ENCODE data around the gene JADE3. TPM values are rescaled to one million over a fixed set of nuclear protein-coding genes. Genes with fewer than 3 reads are reported as not detected.

JADE3 gene
- total and polyA plus RNA-seq, 2 experiments from 2014 or later: 6.4 to 18.6 TPM

DNA sequence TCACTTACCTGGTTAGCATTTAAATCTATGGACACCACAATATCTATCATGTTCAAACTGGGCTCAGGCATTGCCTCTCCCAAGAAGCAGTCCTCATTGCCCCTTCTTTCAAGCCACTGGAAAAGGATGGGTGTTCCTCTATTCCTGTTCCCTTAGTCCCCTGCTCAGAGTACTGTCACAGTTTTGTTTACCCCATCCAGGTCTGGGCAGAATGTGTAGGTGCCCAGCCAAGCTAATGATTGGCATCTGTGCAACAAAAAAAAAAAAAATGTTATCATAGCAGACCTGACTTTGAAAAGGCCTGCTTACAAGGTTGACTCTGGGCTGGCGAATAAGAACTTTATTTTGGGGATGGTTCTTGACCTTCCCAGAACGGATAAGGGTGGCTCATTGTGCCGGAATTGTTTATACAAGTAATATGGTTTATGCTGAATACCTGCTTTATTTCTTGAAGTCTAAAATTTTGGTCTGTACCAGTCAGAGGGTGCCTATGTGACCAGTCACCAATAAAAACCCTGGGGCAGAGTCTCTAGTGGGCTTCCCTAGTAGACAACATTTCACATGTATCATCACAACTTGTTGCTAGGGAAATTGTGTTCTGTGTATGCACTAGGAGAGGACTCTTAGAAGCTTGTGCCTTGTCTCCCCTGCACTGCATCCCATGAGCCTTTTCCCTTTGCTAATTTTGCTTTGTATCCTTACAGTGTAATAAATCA is 47.9 kb downstream of the JADE3 start:
- no peak for TF ChIP-seq EZH2phosphoT487 (IDR thresholded peaks at IDR 0.05; ENCODE audit: low read depth, severe bottlenecking, unreplicated experiment)
- TF ChIP-seq EZH2 (IDR thresholded peaks at IDR 0.05; ENCODE audit: borderline replicate concordance): no peak
- no peak for TF ChIP-seq CTCF (IDR thresholded peaks at IDR 0.05; ENCODE audit: poor library complexity)
- Histone ChIP-seq H3K4me2 (no peak overlapping the region), H3K4me1 (ENCODE audit: insufficient read depth) (peaks cover 7% of the 10 kb centered on the region), H4K20me1 (ENCODE audit: insufficient read depth, poor library complexity, severe bottlenecking) (no peaks in the 10 kb centered on the region), H3K4me3 (no peak overlapping the region), H3K9me3 (ENCODE audit: low read depth) (no peaks in the 10 kb centered on the region), H2AFZ (no peak overlapping the region), H3K27me3 (no peaks in the 10 kb centered on the region), H3K9me2 (replicated peaks; ENCODE audit: insufficient read depth) (no peaks in the 10 kb centered on the region), H3K36me3 (replicated peaks; ENCODE audit: insufficient read depth, low read depth) (no peaks in the 10 kb centered on the region), H3K79me2 (peaks cover 90% of the 10 kb centered on the region), H3K27ac (no peak overlapping the region)
- 87% methylated on average over 3 of the region's 3 CpGs for WGBS (ENCODE audit: low lambda C conversion rate, missing lambda C conversion rate)
- DNase-seq (ENCODE audit: low spot score): no peak

- Histone ChIP-seq H3K27me3 (no peaks in the 10 kb centered on the region), H3K4me3 (no peak overlapping the region), H4K20me1 (ENCODE audit: insufficient read depth, poor library complexity, severe bottlenecking) (no peaks in the 10 kb centered on the region), H3K4me2 (no peak overlapping the region), H3K4me1 (ENCODE audit: insufficient read depth) (peaks cover 11% of the 10 kb centered on the region), H3K36me3 (replicated peaks; ENCODE audit: insufficient read depth, low read depth) (no peaks in the 10 kb centered on the region), H3K9me3 (ENCODE audit: low read depth) (no peaks in the 10 kb centered on the region), H3K79me2 (peaks cover 84% of the 10 kb centered on the region), H3K9me2 (replicated peaks; ENCODE audit: insufficient read depth) (no peaks in the 10 kb centered on the region), H2AFZ (no peak overlapping the region), H3K27ac (no peak overlapping the region)
- no peak for TF ChIP-seq EZH2 (IDR thresholded peaks at IDR 0.05; ENCODE audit: borderline replicate concordance)
- no peak for TF ChIP-seq EZH2phosphoT487 (IDR thresholded peaks at IDR 0.05; ENCODE audit: low read depth, severe bottlenecking, unreplicated experiment)
- TF ChIP-seq CTCF (IDR thresholded peaks at IDR 0.05; ENCODE audit: poor library complexity): no peak
- WGBS (ENCODE audit: low lambda C conversion rate, missing lambda C conversion rate): 73% methylated on average over 3 of the region's 3 CpGs
- no peak for DNase-seq (ENCODE audit: low spot score)
Observed at GRCh38 chrX:46961097-46961496, 48.9 kb downstream of the JADE3 start.

- peaks cover 79% of the 10 kb centered on the region for H3K79me2 ChIP-seq
- TF ChIP-seq CTCF (IDR thresholded peaks at IDR 0.05; ENCODE audit: poor library complexity) (no peak), EZH2phosphoT487 (IDR thresholded peaks at IDR 0.05; ENCODE audit: low read depth, severe bottlenecking, unreplicated experiment) (no peak), EZH2 (IDR thresholded peaks at IDR 0.05; ENCODE audit: borderline replicate concordance) (no peak)
- no peaks in the 10 kb centered on the region for H3K9me2 ChIP-seq (replicated peaks; ENCODE audit: insufficient read depth)
- no peak overlapping the region for H3K27ac ChIP-seq
- no peaks in the 10 kb centered on the region for H3K9me3 ChIP-seq (ENCODE audit: low read depth)
- H3K4me2 ChIP-seq: no peak overlapping the region
- no peak overlapping the region for H2AFZ ChIP-seq
- H4K20me1 ChIP-seq (ENCODE audit: insufficient read depth, poor library complexity, severe bottlenecking): no peaks in the 10 kb centered on the region
- no peak overlapping the region for H3K4me3 ChIP-seq
- H3K36me3 ChIP-seq (replicated peaks; ENCODE audit: insufficient read depth, low read depth): no peaks in the 10 kb centered on the region
- H3K27me3 ChIP-seq: no peaks in the 10 kb centered on the region
- peaks cover 11% of the 10 kb centered on the region for H3K4me1 ChIP-seq (ENCODE audit: insufficient read depth)
- 72% methylated on average over 7 of the region's 7 CpGs for WGBS (ENCODE audit: low lambda C conversion rate, missing lambda C conversion rate)
- DNase-seq (ENCODE audit: low spot score): no peak
Observed at GRCh38 chrX:46961574-46962283, 49.5 kb downstream of the JADE3 start.
